ENCODE measurements around the gene GRAMD1B.

GRCh38 chr11:123640029-123640428, 210.0 kb downstream of the GRAMD1B start:
- TF ChIP-seq CTCF (IDR thresholded peaks at IDR 0.05) (no peak), POLR2A (IDR thresholded peaks at IDR 0.05) (no peak)
